22Rv1 (cell line): Measurements from ENCODE around the gene LONP1.

Experiments
- H3K27ac ChIP-seq: fragments of 450-650 bp; 2 replicates; pipeline ENCODE4 v1.5.1; 2017
- ZFX ChIP-seq: fragments of 450-650 bp; IDR thresholded peaks from 2 replicates; pipeline ENCODE4 v1.6.1; 2017; ENCODE audit warnings: antibody characterized with exemption, borderline replicate concordance
- TF ChIP-seq, protein P1 (sequence below): fragments of 450-650 bp; IDR thresholded peaks from 2 replicates; pipeline ENCODE4 v1.5.1; 2017; ENCODE audit warnings: mild to moderate bottlenecking

Gene LONP1

GRCh38 chr19:5698635-5699422 is 21.1 kb downstream of the LONP1 start:
- TF ChIP-seq ZFX = no peak
- TF ChIP-seq, protein P1, sequence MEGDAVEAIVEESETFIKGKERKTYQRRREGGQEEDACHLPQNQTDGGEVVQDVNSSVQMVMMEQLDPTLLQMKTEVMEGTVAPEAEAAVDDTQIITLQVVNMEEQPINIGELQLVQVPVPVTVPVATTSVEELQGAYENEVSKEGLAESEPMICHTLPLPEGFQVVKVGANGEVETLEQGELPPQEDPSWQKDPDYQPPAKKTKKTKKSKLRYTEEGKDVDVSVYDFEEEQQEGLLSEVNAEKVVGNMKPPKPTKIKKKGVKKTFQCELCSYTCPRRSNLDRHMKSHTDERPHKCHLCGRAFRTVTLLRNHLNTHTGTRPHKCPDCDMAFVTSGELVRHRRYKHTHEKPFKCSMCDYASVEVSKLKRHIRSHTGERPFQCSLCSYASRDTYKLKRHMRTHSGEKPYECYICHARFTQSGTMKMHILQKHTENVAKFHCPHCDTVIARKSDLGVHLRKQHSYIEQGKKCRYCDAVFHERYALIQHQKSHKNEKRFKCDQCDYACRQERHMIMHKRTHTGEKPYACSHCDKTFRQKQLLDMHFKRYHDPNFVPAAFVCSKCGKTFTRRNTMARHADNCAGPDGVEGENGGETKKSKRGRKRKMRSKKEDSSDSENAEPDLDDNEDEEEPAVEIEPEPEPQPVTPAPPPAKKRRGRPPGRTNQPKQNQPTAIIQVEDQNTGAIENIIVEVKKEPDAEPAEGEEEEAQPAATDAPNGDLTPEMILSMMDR = no peak
- no peak overlapping the region for H3K27ac ChIP-seq

DNA sequence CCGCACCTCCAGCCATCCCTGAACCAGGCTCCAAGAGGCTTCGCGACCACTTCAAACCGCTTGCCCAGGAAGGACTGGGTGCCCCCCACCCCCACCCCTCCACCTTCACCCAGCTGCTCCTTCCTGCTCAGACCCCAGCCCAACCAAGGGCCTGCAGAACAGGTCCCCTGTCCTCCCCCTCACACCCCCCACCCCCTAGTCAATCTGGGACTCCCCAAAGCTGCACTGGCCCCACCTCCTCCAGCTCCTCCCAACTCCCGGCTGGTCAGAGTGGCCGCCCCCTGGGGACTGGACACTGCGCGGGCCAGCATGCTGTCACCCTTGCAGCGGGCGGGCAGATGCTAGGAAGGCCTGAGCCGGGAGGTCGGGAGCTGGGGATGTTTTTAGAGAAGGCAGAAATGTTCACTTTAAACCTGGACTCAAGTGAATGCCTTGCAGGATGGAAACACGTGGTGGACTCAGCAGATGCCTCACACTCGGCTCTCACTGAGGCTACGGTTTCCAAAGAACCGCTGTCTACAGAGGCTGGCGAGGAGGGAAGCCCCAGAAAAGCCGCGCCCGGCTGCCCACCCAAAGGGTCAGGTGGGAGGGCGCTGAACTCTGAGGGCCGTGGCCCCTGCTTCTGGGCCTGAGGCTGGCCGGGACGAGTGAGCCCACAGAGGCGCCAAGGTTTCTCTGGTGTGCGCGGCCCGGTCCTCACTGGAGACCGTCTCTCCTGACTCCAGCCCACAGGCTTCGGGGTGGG is 21.9 kb downstream of the LONP1 start:
- no peak for TF ChIP-seq ZFX
- TF ChIP-seq, protein P1 = no peak
- H3K27ac ChIP-seq = no peak overlapping the region; the same call in 1 of the 2 replicates

GRCh38 chr19:5697022-5697889 is 22.7 kb downstream of the LONP1 start:
- peak overlapping the region; percentile 35 for H3K27ac ChIP-seq
- no peak for TF ChIP-seq ZFX
- TF ChIP-seq, protein P1 = no peak

GRCh38 chr19:5696196-5697021 is 23.5 kb downstream of the LONP1 start:
- TF ChIP-seq, protein P1 = no peak
- no peak for TF ChIP-seq ZFX
- peak overlapping the region; percentile 35 for H3K27ac ChIP-seq

DNA sequence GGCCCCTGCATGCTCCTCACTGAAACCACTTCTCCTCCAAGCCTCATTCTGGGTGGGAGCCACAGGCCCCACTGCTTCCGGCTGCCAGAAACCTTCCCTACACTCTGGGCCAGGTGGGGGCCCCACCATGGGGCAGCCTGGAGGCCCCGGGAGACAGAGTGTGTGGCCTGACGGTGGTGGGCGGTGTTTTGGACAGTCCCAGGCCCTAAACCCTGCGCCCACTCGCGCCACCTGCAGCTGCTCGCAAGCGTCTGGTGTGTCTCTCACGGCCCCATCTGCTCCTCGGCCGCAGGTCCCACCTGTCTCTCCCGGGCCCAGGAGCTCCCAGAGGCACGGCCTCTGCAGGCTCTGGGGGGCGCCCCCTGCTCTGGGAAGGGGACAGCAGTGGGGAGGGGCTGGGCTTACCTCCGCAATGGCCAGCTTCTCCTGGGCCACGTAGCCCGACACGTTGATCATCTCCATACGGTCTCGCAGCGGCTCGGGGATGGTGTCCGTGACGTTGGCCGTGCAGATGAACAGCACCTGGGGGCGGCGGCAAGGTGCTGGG is 24.2 kb downstream of the LONP1 start:
- no peak for TF ChIP-seq ZFX
- TF ChIP-seq, protein P1 = no peak
- peak overlapping the region; percentile 12; the same call in 1 of the 2 replicates for H3K27ac ChIP-seq

GRCh38 chr19:5694956-5695648 is 24.8 kb downstream of the LONP1 start:
- TF ChIP-seq, protein P1 = no peak
- no peak for TF ChIP-seq ZFX
- H3K27ac ChIP-seq = peak overlapping the region; percentile 12; the same call in 1 of the 2 replicates
